Activated CD4-positive, alpha-beta T cell treated with anti-CD3 and anti-CD28 coated beads for 24 hours (primary cell): ENCODE data around the gene MAN2A2.
"Not testable (repeated sequence)": the region's sequence is repeated elsewhere in the genome, so short reads cannot be mapped to it uniquely, and the experiment has no call there.

Source experiments
- DNase-seq, 2 donors: peaks; one replicate each; pipeline ENCODE4 v3.0.0-alpha.2; 2020; ENCODE audit warnings: low read depth in 2 of 2

The MAN2A2 gene

GRCh38 chr15:90918034-90918788 lies 15.1 kb downstream of the MAN2A2 start:
- no peak for DNase-seq

DNA sequence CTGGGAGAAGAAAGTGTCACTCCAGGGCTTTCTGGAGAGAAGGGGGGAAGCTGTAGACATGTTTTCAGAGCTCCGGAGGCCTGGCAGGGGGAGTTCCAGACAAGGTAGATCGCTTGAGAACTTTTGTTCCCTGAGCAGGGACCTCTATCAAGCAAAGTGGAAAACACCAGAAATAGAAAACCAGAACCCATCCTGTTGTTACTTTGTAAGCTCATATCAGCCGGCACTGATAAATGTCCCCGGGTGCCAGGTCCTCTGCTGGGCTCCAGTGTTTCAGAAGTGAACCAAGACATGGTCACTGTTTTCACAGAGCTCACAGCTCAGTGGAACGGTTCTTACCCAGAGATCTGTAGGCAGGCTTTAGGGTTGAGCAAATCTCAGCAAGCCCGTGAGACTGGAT lies 15.7 kb downstream of the MAN2A2 start:
- no peak for DNase-seq

DNA sequence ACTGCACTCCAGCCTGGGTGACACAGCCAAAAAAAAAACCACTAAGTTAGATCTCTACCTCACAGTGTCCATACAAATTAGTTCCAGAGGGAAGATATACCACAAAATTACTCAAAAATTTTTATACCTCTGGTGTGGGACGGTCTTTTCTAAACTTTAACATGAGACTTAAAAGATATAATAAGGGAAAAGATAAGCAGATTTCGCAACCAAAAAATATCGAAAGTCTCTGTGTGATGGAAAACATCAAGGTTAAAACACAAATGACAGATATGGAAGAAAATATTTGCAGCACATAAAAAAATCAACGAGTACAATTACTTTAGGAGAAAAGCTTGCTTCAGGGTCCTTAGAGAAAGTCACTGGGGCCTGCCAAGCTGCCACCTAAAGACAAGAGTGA lies 18.8 kb downstream of the MAN2A2 start:
- no peak for DNase-seq

DNA sequence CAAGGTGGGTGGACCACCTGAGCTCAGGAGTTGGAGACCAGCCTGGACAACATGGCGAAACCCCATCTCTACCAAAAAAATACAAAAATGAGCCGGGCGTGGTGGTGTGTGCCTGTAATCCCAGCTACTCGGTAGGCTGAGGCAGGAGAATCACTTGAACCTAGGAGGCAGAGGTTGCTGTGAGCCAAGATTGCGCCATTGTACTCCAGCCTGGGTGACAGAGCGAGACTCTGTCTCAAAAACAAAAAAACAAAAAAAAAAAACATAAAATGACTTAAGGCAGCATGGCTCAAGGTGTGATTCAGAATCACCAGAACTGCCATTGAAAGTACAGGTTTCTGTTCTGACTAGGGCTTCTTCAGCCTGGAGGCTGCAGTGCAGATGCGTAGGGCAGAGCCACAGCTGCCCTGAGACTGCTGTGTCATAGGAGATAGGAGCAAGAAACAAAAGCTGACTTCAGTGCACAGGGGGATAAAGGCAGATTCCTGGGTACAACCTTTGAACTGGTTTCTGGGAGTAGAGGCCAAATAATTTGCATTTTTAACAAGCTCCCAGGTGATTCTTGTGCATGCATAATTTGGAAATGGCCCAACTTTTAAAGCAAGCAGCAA lies 19.7 kb downstream of the MAN2A2 start:
- not testable (repeated sequence) for DNase-seq

DNA sequence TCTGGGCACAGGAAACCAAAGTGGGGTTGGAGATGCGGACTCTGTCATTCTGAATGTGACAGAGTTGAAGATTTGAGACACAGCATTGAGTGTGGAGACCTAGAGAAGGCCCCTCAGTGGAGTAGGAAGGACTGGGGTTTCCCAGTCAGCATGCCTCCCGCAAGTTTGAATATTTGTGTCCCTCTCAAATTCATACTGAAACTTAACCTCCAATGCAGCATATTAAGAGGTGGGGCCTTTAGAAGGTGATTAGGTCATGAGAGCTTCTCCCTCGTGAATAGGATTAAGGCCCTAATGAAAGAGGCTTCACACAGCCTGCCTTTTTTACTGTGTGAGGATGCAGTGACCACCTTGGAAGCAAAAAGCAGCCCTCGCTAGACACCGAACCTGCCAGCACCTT lies 21.3 kb downstream of the MAN2A2 start:
- no peak for DNase-seq

- not testable (repeated sequence) for DNase-seq
Observed at GRCh38 chr15:90926766-90927165, 23.7 kb downstream of the MAN2A2 start.

GRCh38 chr15:90928106-90928505 lies 25.0 kb downstream of the MAN2A2 start:
- not testable (repeated sequence) for DNase-seq

DNA sequence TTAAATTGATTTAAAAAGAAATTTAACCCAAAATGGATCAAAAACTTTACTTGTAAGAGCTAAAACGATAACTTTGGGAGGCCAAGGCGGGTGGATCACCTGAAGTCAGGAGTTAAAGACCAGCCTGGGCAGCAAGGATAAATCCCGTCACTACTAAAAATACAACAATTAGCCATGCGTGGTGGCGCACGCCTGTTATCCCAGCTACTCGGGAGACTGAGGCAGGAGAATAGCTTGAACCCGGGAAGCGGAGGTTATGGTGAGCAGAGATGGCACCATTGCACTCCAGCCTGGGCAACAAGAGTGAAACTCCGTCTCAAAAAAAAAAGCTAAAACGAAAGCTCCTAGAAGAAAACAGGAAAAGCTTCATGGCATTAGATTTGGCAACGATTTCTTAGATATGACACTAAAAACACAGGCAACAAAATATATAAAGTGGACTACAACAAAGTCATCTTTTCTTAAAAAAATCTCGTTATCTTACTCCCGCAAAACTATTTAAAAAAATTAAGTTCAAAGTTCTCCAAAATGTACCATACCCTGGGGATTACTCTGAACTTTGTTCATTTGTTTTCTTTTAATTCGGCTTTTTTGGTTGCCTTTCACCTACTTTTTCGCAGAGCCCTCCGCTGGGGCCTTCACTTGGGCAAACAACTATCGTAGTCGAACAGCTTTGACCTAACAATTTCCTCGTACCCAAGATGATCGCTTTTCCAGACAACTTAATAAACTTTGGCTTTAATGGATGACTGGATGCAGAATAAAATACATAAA lies 26.3 kb downstream of the MAN2A2 start:
- no peak for DNase-seq

GRCh38 chr15:90930861-90931574 lies 27.9 kb downstream of the MAN2A2 start:
- no peak for DNase-seq

GRCh38 chr15:90931575-90931827 lies 28.4 kb downstream of the MAN2A2 start:
- no peak for DNase-seq

DNA sequence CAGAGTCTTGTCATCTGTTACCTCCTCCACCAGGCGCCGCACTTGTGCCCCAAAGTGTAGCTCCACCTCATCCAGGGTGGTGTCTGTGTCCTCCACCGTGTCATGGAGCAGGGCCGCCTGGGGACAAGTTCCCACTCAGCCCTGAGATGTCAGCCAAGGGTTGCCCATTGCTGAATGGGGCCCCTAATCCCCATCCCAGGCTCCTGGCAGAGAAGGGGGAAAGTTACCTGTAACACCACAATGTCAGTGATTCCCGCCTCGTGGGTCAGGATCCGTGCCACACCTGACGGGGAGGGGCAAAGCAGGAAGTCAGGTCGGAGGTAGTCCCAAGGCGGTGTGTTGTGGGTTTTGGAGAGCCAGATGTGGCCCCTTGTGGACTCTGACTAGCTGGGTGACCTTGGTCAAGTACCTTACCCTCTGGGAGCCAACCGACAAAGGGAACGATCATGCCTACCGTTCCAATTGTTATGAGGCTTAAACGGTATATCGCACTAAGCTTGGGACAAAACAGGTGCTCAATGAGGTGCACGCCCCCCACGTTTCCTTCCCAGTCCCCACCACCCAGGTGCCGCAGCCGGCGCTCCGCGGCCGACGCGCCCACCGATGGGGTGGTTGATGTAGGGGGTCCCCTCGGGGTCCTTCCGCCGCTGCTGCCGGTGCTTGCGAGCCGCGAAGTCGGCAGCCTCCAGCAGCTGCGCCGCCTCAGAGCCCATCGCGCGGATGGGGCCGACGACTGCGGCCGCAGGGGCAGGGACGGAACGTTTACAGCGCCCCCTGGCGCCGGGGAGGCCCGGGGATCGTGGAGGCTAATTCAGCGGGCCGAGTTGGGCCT lies 28.9 kb downstream of the MAN2A2 start, which contains the start of gene HDDC3:
HDDC3 (minus strand) TSS at position 722 of the 832 bp plus-strand sequence; CDS start at position 713, 9 bp downstream.
- peak; percentile 91 to 92 for DNase-seq

GRCh38 chr15:90932660-90932991 lies 29.5 kb downstream of the MAN2A2 start:
- DNase-seq, result no peak

DNA sequence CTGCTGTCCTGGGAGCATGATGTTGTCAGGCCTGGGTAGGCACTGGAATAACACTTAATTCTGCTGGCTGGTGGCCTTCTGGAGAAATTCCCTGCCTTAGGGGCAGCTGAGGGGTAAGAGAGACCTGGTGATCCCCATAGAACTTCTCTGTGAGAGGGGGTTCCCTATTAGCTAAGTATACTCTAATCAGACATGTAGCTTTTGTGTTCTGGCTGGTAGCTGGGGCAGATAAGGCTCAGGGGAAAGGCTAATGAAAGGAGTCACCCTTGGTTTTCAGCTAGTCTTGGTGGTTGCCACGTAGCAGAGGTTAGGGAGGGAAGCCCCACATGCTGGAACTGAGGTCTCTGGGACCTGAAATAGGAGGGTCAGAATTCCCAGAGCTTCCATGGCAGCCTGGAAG lies 30.2 kb downstream of the MAN2A2 start:
- DNase-seq, result no peak

GRCh38 chr15:90934256-90934948 lies 31.3 kb downstream of the MAN2A2 start:
- peak; percentile 78 to 89 for DNase-seq

DNA sequence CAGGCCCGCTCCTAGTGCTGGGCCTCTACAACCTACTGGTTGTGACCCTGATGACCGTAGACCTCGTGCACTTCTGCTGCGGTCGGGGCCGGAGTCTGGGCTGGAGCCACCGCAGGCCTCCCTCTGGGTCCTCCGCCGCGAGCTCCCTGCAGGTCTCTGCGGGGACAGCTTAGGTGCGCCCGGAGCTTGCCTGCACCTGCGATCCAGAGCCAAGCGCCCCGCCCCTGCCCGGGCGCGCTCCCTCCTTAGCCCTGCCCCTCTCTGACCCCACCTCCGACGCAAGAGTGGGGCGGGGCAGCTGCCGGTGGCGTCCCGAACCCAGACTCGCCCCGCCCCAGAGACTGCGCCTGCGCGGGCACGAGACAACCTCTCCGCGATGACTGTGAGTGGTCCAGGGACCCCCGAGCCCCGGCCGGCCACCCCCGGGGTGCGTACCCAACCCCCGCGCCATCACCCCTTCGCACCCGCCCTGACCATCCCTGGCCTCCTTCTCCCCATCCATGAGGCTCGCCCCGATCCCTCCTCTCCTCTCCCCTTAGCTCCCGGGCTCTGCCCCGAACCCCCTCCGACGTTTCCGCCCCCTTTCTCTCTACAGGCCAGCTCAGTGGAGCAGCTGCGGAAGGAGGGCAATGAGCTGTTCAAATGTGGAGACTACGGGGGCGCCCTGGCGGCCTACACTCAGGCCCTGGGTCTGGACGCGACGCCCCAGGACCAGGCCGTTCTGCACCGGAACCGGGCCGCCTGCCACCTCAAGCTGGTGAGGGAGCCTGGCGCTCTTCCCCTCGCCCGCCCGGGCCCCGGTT lies 32.0 kb downstream of the MAN2A2 start, which contains the start of gene UNC45A:
UNC45A (plus strand) TSS at position 337 of the 803 bp plus-strand sequence; CDS start at position 377, 40 bp downstream.
- peak; percentile 95 to 97 for DNase-seq

DNA sequence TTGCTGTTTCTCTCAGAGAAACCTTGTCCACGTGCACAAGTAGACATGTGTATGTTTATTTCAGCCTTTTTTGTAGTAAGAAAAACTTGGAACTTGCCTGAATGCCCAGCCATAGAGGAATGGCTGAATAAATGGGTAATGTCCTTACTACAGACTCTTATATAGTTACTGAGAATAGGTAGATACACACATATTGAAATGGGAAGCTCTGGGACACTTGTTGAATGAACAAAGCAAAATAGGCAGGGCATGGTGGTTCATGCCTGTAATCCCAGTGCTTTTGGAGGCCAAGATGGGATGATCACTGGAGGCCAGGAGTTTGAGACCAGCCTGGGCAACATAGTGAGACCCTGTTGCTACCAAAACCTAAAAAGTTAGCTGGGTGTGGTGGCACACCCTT lies 33.7 kb downstream of the MAN2A2 start:
- DNase-seq, result no peak

DNA sequence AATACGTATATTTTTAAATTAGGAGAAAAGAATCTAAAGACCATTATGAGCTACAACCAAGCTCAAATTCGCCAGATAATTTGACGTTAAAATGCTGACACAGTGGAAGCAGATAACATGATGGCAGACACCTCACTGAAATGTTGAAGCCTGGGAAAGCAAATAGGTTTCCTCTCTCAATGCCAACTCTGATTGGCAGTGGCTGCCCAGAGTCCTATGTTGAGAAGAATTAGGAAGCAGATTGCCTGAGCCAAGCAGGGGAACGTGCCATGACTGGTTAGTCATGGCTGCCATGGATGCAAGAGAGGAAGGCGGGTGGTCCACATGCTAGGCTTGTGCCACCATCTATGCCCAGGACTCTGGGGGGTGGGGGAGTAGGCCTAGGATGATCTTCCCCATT lies 35.2 kb downstream of the MAN2A2 start:
- DNase-seq, result no peak

- no peak for DNase-seq
Observed at GRCh38 chr15:90939756-90940155, 36.7 kb downstream of the MAN2A2 start.

- no peak for DNase-seq
Observed at GRCh38 chr15:90941038-90941437, 37.9 kb downstream of the MAN2A2 start.
